HG03571 (cell line): ENCODE results near the gene CPLX4.

Experiments
- ATAC-seq: cut with Tn5 transposase; IDR thresholded peaks from one replicate; pipeline ENCODE4 v1.9.1; 2021; ENCODE audit not compliant: unreplicated experiment

The CPLX4 gene

GRCh38 chr18:59318460-59319050 lies at the start of gene CPLX4:
TSS of gene CPLX4 (minus strand) at chr18:59318649. CDS start at chr18:59318462, 187 bp downstream.
- no peak for ATAC-seq

DNA sequence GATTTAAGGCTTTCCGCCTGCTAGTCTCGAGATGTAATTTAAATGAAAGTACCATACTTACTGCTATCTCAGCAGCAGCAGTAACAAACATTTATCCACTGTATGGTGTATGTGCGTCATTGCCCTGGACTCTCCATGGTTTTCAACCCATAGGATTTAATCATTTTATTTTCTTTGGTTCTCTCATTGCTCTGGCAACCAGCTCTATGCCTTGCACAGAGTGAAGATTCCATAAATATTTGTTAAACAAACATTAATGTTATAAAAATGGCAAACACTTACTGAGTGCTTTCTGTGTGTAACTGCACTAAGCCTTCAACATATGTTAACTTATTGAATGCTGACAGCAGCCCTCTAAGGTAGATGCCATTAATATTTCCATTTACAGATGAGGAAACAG lies 41.9 kb upstream of the CPLX4 start:
- no peak for ATAC-seq

DNA sequence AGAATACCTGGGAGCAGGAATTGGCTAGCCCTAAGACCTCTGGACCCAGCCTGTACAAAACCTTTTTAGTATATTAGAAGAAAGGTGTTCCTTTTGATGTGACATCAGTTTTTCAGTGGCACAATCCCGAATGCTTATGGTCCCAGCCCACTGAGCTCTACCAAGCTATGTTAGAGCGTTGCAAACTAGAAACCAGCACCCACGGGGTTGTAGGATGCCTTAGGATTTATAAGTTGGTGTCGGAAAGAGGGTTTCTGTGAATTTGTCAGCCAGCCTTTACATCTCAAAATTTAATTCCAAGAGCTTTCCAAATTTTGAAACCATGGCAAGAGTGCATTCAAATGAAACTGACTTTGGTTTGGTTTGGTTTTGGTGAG lies 41.1 kb upstream of the CPLX4 start:
- peak; percentile 13 for ATAC-seq

GRCh38 chr18:59358712-59359575 lies 40.5 kb upstream of the CPLX4 start, which contains the start of gene LMAN1:
TSS of gene LMAN1 (minus strand) at chr18:59359265. CDS start at chr18:59359244, 21 bp downstream.
- peak; percentile 96 for ATAC-seq

GRCh38 chr18:59358414-59358711 lies 39.9 kb upstream of the CPLX4 start:
- ATAC-seq, result no peak

- no peak for ATAC-seq
These were observed 39.5 kb upstream of the CPLX4 start for GRCh38 chr18:59357928-59358327.

DNA sequence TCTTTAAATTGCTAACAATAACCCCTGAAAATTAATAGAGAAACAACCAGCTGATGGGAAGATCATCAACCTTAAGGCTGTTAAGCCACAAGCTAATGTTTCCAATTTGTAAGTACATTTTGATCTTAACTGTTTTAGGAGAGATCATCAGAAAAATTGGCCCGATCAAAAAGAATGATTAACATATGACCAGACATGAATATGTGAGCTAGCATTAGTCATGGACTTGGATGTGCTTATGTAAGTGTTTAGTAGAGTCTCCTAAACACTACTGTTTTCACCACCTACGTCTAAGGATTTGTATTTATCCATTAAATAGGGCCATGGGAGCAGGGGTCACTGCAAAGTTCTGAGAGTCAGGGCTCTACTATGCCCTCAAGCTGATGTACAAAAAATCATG lies 36.3 kb upstream of the CPLX4 start:
- no peak for ATAC-seq

DNA sequence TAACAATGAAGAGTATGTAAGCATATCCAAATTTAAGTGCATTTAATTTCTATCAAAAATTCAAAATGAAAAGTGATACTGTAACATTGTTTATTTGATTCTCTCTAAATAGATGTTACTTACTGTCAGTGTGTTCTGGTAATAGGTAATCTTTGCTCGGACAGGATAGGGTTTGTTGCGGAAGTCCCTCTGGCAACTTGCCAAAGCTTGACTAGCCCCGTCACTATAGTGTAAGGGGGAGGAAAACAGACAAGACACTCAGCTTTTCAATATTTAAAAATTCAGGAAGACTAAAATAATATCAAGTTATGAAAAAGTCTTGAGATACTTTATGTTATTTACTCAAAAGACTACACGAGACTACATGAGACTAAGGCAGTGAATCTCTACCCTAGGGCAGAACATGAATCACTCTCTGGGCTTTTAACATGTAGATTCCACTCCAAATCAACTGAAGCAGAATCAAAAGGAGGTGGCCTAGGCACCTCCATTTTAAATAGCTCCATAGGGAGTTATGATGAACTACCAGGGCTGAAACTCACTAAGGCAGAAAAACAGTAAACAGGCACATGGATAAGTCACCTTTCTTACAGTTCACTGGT lies 34.7 kb upstream of the CPLX4 start:
- no peak for ATAC-seq

DNA sequence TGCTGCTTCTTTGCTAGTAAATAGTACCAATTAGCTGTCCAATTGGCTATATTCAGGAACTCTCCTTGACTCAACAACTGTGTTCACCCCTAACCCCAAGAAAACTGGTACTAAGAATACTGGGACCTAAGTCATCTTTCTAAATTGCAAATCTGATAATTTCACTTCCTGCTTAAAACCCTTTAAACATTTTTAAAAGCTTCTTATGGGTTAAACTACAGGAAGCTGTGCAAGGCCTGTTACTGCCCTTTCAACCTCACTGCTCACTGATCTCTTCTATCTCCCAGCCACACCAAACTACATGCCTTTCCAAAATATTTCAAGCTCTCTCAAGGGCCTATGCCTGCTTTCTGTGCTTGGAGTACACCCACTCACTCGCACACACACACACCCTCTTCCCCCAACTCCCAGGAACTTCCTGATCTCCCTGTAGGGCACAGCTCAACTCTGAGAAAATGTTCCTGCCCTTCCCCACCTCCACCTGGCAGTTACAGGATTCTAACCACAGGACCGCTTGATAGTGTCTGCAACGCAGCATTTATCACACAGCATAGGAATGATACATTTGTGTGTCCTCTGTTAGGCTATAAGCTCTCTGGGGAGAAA lies 33.9 kb upstream of the CPLX4 start:
- ATAC-seq, result no peak

DNA sequence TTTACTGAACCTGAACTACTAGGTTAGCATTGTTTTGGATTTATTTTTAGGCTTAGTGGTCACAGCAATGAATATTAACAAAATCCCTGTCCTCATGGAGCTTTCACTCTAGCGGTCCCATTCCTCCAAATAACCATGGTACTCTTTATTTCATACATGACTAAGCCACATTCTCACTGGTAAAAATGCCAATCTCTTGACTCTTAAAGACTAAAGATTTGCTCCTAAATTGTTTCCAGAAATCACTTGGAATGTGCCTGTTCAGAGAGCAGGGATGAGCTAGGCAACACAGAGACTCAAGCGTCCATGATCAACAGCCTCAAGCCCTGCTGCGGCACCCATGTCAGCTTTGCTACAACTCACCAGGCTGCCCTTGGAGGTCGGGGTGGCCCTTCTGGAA lies 27.1 kb upstream of the CPLX4 start:
- no peak for ATAC-seq

GRCh38 chr18:59344996-59345395 lies 26.5 kb upstream of the CPLX4 start:
- ATAC-seq, result no peak

DNA sequence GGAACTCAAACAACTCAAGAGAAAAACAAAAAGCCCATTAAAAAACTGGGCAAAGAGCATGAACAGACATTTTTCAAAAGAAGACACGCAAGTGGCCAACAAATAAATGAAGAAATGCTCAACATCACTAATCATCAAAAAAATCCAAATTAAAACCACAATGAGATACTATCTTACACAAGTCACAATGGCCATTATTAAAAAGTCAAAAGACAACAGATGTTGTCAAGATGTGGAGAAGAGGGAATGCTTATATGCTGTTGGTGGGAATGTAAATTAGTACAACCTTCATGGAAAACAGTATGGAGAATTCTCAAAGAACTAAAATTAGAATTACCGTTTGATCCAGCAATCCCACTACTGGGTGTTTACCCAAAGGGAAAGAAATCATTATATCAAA lies 25.5 kb upstream of the CPLX4 start:
- no peak for ATAC-seq

DNA sequence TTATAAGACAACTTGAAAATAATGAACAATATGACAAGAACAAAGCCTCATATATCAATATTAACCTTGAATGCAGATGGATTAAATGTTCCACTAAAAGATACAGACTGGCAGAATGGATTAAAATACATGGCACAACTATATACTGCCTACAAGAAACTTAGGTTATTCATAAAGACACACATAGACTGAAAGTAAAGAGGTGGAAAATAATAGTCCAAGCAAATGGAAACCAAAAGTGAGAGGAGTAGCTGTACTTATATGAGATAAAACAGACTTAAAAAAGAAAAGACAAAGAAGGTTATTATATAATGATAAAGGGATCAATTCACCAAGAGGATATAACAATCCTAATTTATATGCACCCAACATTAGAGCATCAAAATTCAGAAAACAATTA lies 22.4 kb upstream of the CPLX4 start:
- no peak for ATAC-seq

GRCh38 chr18:59340312-59340711 lies 21.9 kb upstream of the CPLX4 start:
- ATAC-seq, result no peak

DNA sequence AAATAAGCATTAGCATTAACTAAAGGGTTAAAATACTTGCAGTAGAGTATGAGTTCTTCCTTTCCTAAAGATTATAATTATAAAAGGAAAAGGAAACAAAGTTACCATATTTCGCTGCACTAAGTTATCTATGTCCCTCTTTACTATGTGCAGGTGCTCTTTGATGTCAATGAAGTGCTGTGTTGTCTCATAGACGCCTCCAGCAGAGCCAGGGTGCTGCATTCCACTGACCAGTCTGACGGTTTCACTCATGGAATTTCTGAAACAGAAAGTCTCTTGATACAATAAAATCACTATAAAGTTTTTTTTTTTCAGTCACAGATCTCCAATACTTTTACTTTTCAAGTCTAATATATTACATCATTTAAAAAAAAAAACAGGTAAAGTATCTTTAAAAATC lies 14.5 kb upstream of the CPLX4 start:
- no peak for ATAC-seq

DNA sequence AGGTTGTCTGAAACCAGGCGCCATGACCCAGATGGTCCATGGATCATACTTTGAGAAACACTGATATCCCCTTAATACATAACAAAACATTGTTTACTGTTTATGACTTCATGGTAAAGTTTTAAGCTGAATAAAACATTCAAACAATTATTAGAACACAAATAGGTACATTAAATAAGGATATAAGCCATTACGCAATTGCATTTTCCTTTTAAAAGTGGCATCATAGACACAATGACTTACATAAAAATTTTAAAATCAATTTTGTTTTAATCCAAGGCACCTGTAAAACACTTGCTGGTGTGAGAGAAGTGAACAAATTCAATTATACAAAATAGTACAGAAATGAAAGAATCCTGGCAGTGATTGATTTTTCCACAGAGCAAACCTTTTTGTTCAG lies 10.2 kb upstream of the CPLX4 start:
- ATAC-seq, result no peak

GRCh38 chr18:59325965-59326364 lies 7.5 kb upstream of the CPLX4 start:
- no peak for ATAC-seq

DNA sequence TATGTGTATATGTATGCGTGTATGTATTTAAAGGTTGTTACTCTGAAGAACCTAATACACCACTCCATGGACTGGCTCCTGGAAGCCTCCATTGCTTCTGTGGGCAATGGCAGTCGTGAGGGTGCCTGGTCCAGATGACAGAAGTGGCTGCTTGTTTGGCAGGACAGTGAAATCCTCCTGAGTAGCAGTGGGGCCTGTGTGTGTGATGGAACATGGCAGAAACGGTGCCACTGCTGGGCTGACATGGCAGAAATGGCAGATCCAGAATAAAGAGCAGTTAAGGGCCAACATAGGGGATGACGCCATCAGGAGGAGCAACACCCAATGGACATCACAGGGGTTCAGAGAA lies 6.1 kb upstream of the CPLX4 start:
- ATAC-seq, result no peak

DNA sequence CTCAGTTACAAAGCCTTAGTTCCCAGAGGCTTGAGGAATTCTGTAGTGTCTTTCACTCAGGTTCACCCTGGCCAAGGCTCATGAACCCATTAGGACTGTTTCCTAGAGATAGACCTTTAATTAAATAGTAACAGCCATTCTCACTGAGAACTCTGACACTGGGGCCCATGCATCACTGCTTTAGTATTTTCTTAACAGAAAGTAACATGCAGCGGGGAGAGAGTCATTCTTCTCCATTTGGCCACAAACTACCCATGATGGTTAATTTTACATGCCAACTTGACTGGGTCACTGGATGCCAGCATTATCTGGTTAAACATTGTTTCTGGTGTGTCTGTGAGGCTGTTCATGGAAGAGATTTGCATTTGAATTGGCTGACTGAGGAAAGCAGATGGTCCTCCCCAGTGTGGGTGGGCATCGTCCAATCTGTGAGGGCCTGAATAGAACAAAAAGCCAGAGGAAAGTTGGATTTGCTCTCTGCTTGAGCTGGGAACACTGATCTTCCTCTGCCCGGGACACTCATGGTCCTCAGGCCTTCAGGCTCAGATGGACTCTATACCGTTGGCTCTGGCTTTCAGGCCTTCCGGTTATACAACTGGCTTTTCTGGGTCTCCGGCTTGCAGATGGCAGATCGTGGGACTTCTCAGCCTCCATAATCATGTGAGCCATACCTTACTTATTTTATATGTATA lies 5.6 kb upstream of the CPLX4 start:
- no peak for ATAC-seq

DNA sequence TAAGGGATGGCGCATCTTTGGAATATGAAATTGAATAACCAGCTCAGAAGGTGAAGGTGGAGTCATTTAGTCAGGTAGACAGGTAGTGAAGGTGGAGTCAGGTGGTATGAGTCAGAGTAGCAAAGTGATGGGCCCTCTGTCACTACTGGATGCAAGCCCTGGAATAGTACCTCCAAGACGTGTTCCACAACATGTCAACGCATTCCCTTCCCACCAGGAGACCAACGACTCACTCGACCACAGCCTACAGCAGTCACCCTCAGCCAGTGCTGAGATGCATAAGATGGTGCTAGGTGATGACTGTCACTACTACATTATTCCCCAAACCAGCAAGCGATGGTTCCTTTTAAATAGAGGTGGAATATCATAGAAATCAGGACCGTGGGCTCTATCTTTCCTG lies 6.8 kb downstream of the CPLX4 start:
- no peak for ATAC-seq

- no peak for ATAC-seq
These were observed 9.6 kb downstream of the CPLX4 start for GRCh38 chr18:59308938-59309260.
